ENCODE results near the gene JAM3.

JAM3 gene

DNA sequence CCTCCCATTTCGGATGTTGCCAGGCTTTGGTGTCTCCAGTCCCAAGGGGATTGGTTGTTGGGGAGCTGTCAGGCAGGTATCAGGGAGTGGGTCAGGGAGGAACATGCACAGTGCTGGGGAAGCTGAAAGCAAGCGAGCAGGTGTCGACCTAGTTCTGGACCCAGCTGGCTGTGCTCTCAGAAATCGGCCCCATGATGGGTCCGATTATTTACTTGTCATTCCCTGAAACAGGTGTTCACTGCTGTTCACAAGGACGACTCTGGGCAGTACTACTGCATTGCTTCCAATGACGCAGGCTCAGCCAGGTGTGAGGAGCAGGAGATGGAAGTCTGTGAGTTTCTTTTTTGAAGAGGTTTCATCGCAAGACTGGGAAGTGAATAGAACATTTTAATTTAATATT lies 76.8 kb downstream of the JAM3 start:
- no peak for DNase-seq (ENCODE audit: low read depth)
- H3K4me3 ChIP-seq (ENCODE audit: low read depth, low read length), result no peak overlapping the region
- TF ChIP-seq, protein P1, sequence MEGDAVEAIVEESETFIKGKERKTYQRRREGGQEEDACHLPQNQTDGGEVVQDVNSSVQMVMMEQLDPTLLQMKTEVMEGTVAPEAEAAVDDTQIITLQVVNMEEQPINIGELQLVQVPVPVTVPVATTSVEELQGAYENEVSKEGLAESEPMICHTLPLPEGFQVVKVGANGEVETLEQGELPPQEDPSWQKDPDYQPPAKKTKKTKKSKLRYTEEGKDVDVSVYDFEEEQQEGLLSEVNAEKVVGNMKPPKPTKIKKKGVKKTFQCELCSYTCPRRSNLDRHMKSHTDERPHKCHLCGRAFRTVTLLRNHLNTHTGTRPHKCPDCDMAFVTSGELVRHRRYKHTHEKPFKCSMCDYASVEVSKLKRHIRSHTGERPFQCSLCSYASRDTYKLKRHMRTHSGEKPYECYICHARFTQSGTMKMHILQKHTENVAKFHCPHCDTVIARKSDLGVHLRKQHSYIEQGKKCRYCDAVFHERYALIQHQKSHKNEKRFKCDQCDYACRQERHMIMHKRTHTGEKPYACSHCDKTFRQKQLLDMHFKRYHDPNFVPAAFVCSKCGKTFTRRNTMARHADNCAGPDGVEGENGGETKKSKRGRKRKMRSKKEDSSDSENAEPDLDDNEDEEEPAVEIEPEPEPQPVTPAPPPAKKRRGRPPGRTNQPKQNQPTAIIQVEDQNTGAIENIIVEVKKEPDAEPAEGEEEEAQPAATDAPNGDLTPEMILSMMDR (IDR thresholded peaks at IDR 0.05; ENCODE audit: insufficient read depth, low read depth, low read length, missing control alignments), result no peak

DNA sequence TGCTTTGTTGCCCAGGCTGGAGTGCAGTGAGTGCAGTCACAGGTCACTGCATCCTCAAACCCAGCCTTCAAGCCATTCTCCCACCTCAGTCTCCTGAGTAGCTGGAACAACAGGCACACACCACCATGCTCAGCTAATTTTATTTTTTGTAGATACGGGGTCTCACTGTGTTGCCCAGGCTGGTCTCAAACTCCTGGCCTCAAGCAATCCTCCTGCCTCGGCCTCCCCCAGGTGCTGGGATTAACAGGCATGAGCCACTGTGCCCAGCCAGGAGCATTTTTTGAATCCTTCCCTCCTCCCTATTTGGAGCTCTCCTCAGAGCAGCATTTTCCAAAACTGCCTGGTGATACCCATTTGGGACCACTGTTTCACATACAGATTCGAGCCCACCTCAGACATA lies 77.7 kb downstream of the JAM3 start:
- no peak overlapping the region for H3K4me3 ChIP-seq (ENCODE audit: low read depth, low read length)
- no peak for DNase-seq (ENCODE audit: low read depth)
- TF ChIP-seq, protein P1 (IDR thresholded peaks at IDR 0.05; ENCODE audit: insufficient read depth, low read depth, low read length, missing control alignments), result no peak

DNA sequence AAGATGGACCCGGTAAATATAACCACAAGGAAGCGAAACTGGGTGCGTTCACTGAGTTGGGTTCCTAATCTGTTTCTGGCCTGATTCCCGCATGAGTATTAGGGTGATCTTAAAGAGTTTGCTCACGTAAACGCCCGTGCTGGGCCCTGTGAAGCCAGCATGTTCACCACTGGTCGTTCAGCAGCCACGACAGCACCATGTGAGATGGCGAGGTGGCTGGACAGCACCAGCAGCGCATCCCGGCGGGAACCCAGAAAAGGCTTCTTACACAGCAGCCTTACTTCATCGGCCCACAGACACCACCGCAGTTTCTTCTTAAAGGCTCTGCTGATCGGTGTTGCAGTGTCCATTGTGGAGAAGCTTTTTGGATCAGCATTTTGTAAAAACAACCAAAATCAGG lies 80.5 kb downstream of the JAM3 start:
- TF ChIP-seq, protein P1 (IDR thresholded peaks at IDR 0.05; ENCODE audit: insufficient read depth, low read depth, low read length, missing control alignments), result no peak
- no peak overlapping the region for H3K4me3 ChIP-seq (ENCODE audit: low read depth, low read length)
- no peak for DNase-seq (ENCODE audit: low read depth)

DNA sequence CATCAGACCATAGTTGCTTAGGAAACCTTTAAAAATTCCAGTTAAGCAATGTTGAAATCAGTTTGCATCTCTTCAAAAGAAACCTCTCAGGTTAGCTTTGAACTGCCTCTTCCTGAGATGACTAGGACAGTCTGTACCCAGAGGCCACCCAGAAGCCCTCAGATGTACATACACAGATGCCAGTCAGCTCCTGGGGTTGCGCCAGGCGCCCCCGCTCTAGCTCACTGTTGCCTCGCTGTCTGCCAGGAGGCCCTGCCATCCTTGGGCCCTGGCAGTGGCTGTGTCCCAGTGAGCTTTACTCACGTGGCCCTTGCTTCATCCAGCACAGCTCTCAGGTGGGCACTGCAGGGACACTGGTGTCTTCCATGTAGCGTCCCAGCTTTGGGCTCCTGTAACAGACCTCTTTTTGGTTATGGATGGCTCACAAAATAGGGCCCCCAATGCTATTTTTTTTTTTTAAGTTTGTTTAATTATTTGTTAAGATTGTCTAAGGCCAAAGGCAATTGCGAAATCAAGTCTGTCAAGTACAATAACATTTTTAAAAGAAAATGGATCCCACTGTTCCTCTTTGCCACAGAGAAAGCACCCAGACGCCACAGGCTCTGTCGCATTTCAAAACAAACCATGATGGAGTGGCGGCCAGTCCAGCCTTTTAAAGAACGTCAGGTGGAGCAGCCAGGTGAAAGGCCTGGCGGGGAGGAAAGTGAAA lies 81.5 kb downstream of the JAM3 start:
- DNase-seq (ENCODE audit: low read depth), result no peak
- TF ChIP-seq, protein P1 (IDR thresholded peaks at IDR 0.05; ENCODE audit: insufficient read depth, low read depth, low read length, missing control alignments), result no peak
- H3K4me3 ChIP-seq (ENCODE audit: low read depth, low read length), result no peak overlapping the region

DNA sequence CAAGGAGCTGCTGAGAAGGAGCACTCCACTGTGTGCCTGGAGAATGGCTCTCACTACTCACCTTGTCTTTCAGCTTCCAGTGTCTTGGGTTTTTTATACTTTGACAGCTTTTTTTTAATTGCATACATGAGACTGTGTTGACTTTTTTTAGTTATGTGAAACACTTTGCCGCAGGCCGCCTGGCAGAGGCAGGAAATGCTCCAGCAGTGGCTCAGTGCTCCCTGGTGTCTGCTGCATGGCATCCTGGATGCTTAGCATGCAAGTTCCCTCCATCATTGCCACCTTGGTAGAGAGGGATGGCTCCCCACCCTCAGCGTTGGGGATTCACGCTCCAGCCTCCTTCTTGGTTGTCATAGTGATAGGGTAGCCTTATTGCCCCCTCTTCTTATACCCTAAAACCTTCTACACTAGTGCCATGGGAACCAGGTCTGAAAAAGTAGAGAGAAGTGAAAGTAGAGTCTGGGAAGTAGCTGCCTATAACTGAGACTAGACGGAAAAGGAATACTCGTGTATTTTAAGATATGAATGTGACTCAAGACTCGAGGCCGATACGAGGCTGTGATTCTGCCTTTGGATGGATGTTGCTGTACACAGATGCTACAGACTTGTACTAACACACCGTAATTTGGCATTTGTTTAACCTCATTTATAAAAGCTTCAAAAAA lies 82.3 kb downstream of the JAM3 start:
- TF ChIP-seq, protein P1 (IDR thresholded peaks at IDR 0.05; ENCODE audit: insufficient read depth, low read depth, low read length, missing control alignments), result no peak
- H3K4me3 ChIP-seq (ENCODE audit: low read depth, low read length), result no peak overlapping the region
- no peak for DNase-seq (ENCODE audit: low read depth)

DNA sequence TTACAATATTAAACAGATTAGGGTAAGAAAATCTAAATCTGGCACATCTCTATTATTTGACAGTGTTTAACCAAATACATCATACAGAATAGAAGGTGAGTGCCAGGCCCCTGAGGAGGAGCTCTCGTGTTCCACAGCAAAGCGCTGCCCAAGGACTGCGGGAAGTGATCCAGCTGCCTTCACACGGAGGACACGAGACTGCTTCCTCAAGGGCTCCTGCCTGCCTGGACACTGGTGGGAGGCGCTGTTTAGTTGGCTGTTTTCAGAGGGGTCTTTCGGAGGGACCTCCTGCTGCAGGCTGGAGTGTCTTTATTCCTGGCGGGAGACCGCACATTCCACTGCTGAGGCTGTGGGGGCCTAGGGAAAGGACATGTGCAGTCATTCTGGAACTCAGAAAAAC lies 83.8 kb downstream of the JAM3 start:
- no peak for DNase-seq (ENCODE audit: low read depth)
- TF ChIP-seq, protein P1 (IDR thresholded peaks at IDR 0.05; ENCODE audit: insufficient read depth, low read depth, low read length, missing control alignments), result no peak
- H3K4me3 ChIP-seq (ENCODE audit: low read depth, low read length), result no peak overlapping the region
